ENCODE results near the gene AUTS2. TPM values are rescaled to one million over a fixed set of nuclear protein-coding genes. Genes with fewer than 3 reads are reported as not detected.

AUTS2 gene
- total and polyA plus RNA-seq, 9 of the 15 experiments (the other 6 are each of a cell fraction or from before 2014, with no cell fraction given): 0.58 TPM; not detected in 8

DNA sequence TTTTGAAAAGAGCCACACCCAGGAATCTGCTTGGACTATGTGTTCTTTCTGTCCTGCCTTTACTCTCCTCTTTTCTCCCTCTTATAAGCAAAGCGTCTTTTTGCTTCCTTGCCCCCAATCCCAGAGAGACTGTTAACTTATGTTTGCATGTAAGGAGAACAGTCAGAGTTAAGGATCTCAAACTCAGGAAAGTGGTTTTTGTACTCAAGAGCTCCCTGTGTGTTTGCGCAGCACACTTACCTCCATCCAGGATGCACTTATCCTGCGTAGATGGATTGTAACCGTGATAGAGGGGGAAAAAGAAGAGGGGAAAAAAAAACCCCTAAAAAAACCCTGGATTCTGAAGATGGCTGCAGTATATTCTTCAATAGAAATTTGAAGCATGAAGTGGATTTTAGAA is 228.9 kb downstream of the AUTS2 start:
- H3K36me3 ChIP-seq (ENCODE audit: control insufficient read depth, insufficient read depth, low read length): no peaks in the 10 kb centered on the region
- DNase-seq (ENCODE audit: extremely low read depth in 1 of 4, low spot score in 3 of 4) (no peak), FAIRE-seq (no peak), ATAC-seq (no peak)
- TF ChIP-seq JUND (IDR thresholded peaks at IDR 0.05; ENCODE audit: borderline replicate concordance, low read depth, low read length) (no peak), JUND (tag; IDR thresholded peaks at IDR 0.05; ENCODE audit: borderline replicate concordance, low read depth, low read length) (no peak), ZNF175 (CRISPR knock-in tag; IDR thresholded peaks at IDR 0.05; ENCODE audit: low read depth) (no peak), ZFP1 (CRISPR knock-in tag; IDR thresholded peaks at IDR 0.05) (no peak), ATF1 (CRISPR knock-in tag; IDR thresholded peaks at IDR 0.05) (no peak), ATF1 (tag; IDR thresholded peaks at IDR 0.05) (no peak), FOXA1 (IDR thresholded peaks at IDR 0.05; ENCODE audit: borderline replicate concordance) (no peak), FOSL1 (tag; conservative IDR thresholded peaks at IDR 0.05) (no peak), FOS (IDR thresholded peaks at IDR 0.05; ENCODE audit: extremely low read depth, insufficient read length) (no peak), CBFA2T3 (IDR thresholded peaks at IDR 0.05) (no peak), SRSF7 (optimal IDR thresholded peaks at IDR 0.05; ENCODE audit: low read depth, low read length) (no peak), MTF1 (CRISPR knock-in tag; IDR thresholded peaks at IDR 0.05; ENCODE audit: borderline replicate concordance) (no peak), ZNF764 (CRISPR knock-in tag; IDR thresholded peaks at IDR 0.05; ENCODE audit: low read depth) (no peak), ZNF347 (CRISPR knock-in tag; IDR thresholded peaks at IDR 0.05; ENCODE audit: low read depth) (no peak), MCM3 (IDR thresholded peaks at IDR 0.05) (no peak), IFI16 (CRISPR knock-in tag; IDR thresholded peaks at IDR 0.05) (no peak), ZNF232 (CRISPR knock-in tag; IDR thresholded peaks at IDR 0.05) (no peak), KDM2B (CRISPR knock-in tag; IDR thresholded peaks at IDR 0.05) (no peak)
- TF ChIP-seq, protein P1, sequence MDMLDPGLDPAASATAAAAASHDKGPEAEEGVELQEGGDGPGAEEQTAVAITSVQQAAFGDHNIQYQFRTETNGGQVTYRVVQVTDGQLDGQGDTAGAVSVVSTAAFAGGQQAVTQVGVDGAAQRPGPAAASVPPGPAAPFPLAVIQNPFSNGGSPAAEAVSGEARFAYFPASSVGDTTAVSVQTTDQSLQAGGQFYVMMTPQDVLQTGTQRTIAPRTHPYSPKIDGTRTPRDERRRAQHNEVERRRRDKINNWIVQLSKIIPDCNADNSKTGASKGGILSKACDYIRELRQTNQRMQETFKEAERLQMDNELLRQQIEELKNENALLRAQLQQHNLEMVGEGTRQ (CRISPR knock-in tag; IDR thresholded peaks at IDR 0.05): no peak
- TF ChIP-seq, protein P2, sequence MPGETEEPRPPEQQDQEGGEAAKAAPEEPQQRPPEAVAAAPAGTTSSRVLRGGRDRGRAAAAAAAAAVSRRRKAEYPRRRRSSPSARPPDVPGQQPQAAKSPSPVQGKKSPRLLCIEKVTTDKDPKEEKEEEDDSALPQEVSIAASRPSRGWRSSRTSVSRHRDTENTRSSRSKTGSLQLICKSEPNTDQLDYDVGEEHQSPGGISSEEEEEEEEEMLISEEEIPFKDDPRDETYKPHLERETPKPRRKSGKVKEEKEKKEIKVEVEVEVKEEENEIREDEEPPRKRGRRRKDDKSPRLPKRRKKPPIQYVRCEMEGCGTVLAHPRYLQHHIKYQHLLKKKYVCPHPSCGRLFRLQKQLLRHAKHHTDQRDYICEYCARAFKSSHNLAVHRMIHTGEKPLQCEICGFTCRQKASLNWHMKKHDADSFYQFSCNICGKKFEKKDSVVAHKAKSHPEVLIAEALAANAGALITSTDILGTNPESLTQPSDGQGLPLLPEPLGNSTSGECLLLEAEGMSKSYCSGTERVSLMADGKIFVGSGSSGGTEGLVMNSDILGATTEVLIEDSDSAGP (CRISPR knock-in tag; IDR thresholded peaks at IDR 0.05): no peak
- TF ChIP-seq, protein P3, sequence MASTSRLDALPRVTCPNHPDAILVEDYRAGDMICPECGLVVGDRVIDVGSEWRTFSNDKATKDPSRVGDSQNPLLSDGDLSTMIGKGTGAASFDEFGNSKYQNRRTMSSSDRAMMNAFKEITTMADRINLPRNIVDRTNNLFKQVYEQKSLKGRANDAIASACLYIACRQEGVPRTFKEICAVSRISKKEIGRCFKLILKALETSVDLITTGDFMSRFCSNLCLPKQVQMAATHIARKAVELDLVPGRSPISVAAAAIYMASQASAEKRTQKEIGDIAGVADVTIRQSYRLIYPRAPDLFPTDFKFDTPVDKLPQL (IDR thresholded peaks at IDR 0.05; ENCODE audit: extremely low read depth, insufficient read length): no peak
- H2AFZ ChIP-seq (ENCODE audit: low read depth, low read length): no peak overlapping the region
- WGBS (ENCODE audit: insufficient coverage, low coverage, missing lambda C conversion rate): 0% methylated on average over 4 of the region's 4 CpGs
- H3K9ac ChIP-seq (ENCODE audit: insufficient read depth in 1 of 2, low read depth in 2 of 2, low read length in 2 of 2): no peak overlapping the region
- H3K9me1 ChIP-seq (ENCODE audit: control insufficient read depth, insufficient read depth, low read length): no peaks in the 10 kb centered on the region
- no peak overlapping the region for H3K4me3 ChIP-seq
- ChIA-PET POLR2A (no interaction called here), CTCF (ENCODE audit: low intra/inter-chr PET ratio) (no interaction called here)
- H4K20me1 ChIP-seq (replicated peaks; ENCODE audit: control insufficient read depth, insufficient read depth, low read length): no peaks in the 10 kb centered on the region; the same call in none of the 2 replicates
- H3K4me2 ChIP-seq (ENCODE audit: insufficient read depth, low read length): no peak overlapping the region
- no peaks in the 10 kb centered on the region for H3K79me2 ChIP-seq (ENCODE audit: control insufficient read depth, insufficient read depth, low read length)
- BruUV-seq (replicated peaks): no TSS peak
- in situ Hi-C loops (cut with MboI) (no loop called here), intact Hi-C loops (cut with micrococcal nuclease) (no loop called here)
- H3K27me3 ChIP-seq (ENCODE audit: control insufficient read depth in 2 of 2, insufficient read depth in 2 of 2, low read length in 2 of 2): peaks cover 0 to 3% of the 10 kb centered on the region in 2 experiments; a peak in 1 of 5 replicates
- H3K4me1 ChIP-seq (replicated peaks in 1 of 2; ENCODE audit: control insufficient read depth in 2 of 2, insufficient read depth in 2 of 2, low read length in 2 of 2): no peaks in the 10 kb centered on the region
- H3K9me3 ChIP-seq (replicated peaks; ENCODE audit: control insufficient read depth, insufficient read depth, low read depth, low read length): no peaks in the 10 kb centered on the region
- no peak overlapping the region for H3K27ac ChIP-seq (ENCODE audit: extremely low read depth, low read depth, low read length)
